GM10248 (cell line): ENCODE results near the gene TUT1.
"Not testable (repeated sequence)": the region's sequence is repeated elsewhere in the genome, so short reads cannot be mapped to it uniquely, and the experiment has no call there.

Experiments
- CTCF ChIA-PET: fragments of 300-600 bp; sonication (Branson Sonifier 250); formaldehyde crosslinking; extraction: SDS; loops from one replicate; lab custom pipeline; 2021; ENCODE audit warnings: antibody characterized with exemption; lab: Yijun Ruan, JAX
- POLR2A ChIA-PET: fragments of 350-650 bp; sonication (Branson Sonifier 250); formaldehyde crosslinking; extraction: SDS; loops from one replicate; lab custom pipeline; 2020; ENCODE audit warnings: antibody characterized with exemption; lab: Yijun Ruan, JAX
- DNase-seq: peaks from one replicate; pipeline ENCODE4 v3.0.0; 2012; ENCODE audit errors: extremely low spot score
- TF ChIP-seq, protein P1 (sequence below): IDR thresholded peaks from 2 replicates; pipeline ENCODE4 v1.5.1; 2012; ENCODE audit warnings: mild to moderate bottlenecking, low read depth; ENCODE audit errors: extremely low read depth, missing control alignments, control extremely low read depth

Gene TUT1

DNA sequence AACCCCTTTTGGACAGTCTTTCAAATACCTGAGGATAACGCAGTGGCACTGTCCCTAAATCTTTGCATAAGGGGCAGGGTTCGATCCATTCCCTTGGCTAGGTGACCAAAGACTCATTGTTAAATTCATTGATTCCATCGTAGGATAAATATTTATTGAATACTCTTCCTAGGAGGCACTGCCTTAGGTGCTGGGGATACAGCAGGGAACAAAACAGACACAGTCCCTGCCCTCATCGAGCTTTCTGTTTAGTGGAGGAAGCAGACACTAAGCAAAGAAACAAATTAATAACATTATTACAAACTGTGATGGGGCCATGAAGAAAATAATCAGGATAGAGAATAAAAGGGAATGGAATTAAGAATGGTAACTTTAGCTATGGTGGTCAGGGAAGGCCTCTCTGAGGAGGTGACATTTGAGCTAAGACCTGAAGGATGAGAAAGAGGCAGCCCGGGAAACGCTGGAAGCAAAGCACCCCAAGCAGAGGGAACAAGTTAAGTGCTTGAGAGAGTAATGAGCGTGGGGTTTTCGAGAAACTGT lies 29.8 kb upstream of the TUT1 start:
- CTCF ChIA-PET = interaction anchor here (0.8 to 4.9 kb wide), 10 partner anchors 9 to 197 kb away, joined by 3 to 43 read pairs (median 4); partner anchors contain the start of genes C11orf98, CSKMT, EML3 and MTA2
- POLR2A ChIA-PET = interaction anchor here (0.6 to 1.4 kb wide), 5 partner anchors 20 to 220 kb away, joined by 3 to 14 read pairs (median 4); partner anchors contain the start of gene TUT1
- TF ChIP-seq, protein P1, sequence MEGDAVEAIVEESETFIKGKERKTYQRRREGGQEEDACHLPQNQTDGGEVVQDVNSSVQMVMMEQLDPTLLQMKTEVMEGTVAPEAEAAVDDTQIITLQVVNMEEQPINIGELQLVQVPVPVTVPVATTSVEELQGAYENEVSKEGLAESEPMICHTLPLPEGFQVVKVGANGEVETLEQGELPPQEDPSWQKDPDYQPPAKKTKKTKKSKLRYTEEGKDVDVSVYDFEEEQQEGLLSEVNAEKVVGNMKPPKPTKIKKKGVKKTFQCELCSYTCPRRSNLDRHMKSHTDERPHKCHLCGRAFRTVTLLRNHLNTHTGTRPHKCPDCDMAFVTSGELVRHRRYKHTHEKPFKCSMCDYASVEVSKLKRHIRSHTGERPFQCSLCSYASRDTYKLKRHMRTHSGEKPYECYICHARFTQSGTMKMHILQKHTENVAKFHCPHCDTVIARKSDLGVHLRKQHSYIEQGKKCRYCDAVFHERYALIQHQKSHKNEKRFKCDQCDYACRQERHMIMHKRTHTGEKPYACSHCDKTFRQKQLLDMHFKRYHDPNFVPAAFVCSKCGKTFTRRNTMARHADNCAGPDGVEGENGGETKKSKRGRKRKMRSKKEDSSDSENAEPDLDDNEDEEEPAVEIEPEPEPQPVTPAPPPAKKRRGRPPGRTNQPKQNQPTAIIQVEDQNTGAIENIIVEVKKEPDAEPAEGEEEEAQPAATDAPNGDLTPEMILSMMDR = no peak
- no peak for DNase-seq

DNA sequence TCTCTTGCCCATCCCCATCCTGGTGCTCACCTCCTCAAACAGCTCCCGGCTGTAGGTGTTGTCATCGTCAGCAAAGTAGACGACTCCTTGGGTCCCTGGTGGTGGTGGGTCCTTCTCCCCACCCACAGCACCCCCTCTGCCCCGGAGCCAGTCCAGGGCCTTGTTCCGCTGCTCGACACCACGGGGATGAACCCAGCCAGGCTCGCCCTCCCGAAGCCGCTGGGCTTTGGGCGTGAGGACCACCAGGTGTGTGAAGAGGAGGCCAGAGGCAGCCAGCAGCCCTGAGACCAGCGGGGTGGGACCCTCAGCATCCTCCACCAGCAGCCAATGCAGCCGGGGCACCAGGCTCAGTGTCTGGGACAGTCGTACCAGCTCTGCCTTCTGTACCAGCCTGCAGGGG lies 25.6 kb upstream of the TUT1 start:
- POLR2A ChIA-PET, CTCF ChIA-PET, DNase-seq: not testable (repeated sequence)

GRCh38 chr11:62615521-62615920 lies 24.2 kb upstream of the TUT1 start:
- TF ChIP-seq, protein P1 = no peak
- ChIA-PET POLR2A (no interaction called here), CTCF (no interaction called here)
- DNase-seq = no peak

GRCh38 chr11:62614275-62614674 lies 23.0 kb upstream of the TUT1 start:
- CTCF ChIA-PET = interaction anchor here (1.1 to 1.5 kb wide), 4 partner anchors 8 to 26 kb away, joined by 3 to 4 read pairs (median 4); no protein-coding TSS in a partner anchor
- POLR2A ChIA-PET = no interaction called here
- DNase-seq = no peak
- TF ChIP-seq, protein P1 = no peak

- CTCF ChIA-PET = interaction anchor here (0.8 to 3.7 kb wide), 8 partner anchors 7 to 240 kb away, joined by 3 to 43 read pairs (median 4); partner anchors contain the start of genes B3GAT3 and TUT1
- TF ChIP-seq, protein P1 = no peak
- no peak for DNase-seq
- POLR2A ChIA-PET = no interaction called here
Measured at GRCh38 chr11:62613291-62613778, 22.0 kb upstream of the TUT1 start.

DNA sequence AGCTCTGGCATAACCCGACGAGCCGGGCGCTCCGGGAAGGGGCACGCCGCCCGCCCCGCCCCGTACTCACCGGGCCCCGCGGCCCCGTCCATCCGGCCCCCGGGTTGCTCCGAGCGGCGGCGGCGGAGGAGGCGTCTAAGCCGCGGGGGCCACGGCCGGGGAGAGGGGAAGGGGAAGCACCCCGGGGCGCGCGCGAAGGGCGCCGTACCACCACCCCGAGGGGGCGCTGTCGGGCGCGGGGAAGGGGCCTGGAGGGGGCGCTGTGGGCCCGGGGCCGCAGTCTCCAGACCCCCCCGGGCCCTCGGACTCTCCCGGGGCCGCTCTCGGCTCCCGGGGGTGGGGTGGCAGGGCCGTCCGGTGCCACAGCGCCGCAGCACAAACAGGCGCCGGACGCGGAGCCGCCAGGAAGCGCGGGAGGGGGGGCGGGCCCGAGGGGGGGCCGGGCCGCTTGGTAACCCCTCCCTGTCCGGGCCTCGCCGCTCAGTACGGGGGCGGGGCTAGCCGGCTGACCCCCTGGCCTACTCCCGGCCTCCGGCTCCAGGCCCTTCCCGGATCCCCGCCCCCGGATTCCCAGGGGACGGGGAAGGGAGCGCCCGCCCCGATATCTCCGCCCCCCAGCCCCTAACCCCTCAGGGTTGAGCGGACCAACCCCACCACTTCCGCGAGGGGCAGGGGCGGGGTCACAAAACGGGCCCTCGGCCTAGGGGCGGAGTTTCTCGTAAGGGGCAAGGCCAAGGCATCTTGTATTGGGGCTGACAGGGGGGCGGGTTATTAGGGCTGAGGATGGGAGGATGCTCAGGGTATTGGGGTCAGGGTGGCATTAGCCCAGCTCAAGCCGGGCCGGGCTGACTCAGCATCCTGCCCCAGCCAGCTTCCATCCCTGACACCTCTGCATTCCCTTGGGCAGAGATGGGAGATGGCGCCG lies 21.3 kb upstream of the TUT1 start, which contains the start of the genes EML3 and ROM1:
Gene EML3 (minus strand): TSS at position 410 of the 925 bp plus-strand sequence. CDS start 318 bp downstream, at position 92.
Gene ROM1 (plus strand): TSS at position 892 of the 925 bp plus-strand sequence. CDS start 25 bp downstream, at position 917.
- POLR2A ChIA-PET = interaction anchor here (1.3 to 1.6 kb wide), 2 partner anchors 21 to 52 kb away, joined by 6 to 9 read pairs; partner anchors contain the start of genes C11orf98, CSKMT and TUT1
- DNase-seq = peak; percentile 92
- CTCF ChIA-PET = interaction anchor here (0.7 to 5.3 kb wide), 28 partner anchors 8 to 241 kb away, joined by 3 to 50 read pairs (median 4); partner anchors contain the start of genes B3GAT3, BSCL2, C11orf98 and CSKMT
- TF ChIP-seq, protein P1 = peak; percentile 87
